H1 (cell line): ENCODE measurements around the gene SEC14L5. TPM values are rescaled to one million over a fixed set of nuclear protein-coding genes. Genes with fewer than 3 reads are reported as not detected.

ENCODE experiments used
- CTCF ChIA-PET: fragments of 300-600 bp; sonication (Branson Sonifier 250); formaldehyde crosslinking; loops from one replicate; lab custom pipeline; 2021; ENCODE audit not compliant: partially characterized antibody; lab: Charles Lee
- POLR2A ChIA-PET: fragments of 300-600 bp; sonication (Branson Sonifier 250); formaldehyde crosslinking; loops from one replicate; lab custom pipeline; 2021; ENCODE audit warnings: inconsistent platforms; ENCODE audit not compliant: partially characterized antibody; lab: Charles Lee
- DNase-seq, 2 experiments: peaks; one replicate each; pipeline versions ENCODE4 v3.0.0 to v3.0.0-alpha.2; 2010 to 2022; ENCODE audit warnings: low spot score in 2 of 2, low read depth in 1 of 2, mixed read lengths in 1 of 2
- FAIRE-seq: peaks from 2 replicates; lab custom pipeline; 2011; peaks lifted over from hg19 to GRCh38; lab: Jason Lieb, UNC
- H2AFZ ChIP-seq: 2 replicates; pipeline ENCODE4 v1.8.1; 2012; ENCODE audit warnings: low read length, inconsistent platforms
- H2AK5ac ChIP-seq: 2 replicates; pipeline ENCODE4 v1.6.1; 2013; ENCODE audit warnings: low read depth, low read length
- H2BK120ac ChIP-seq: replicated peaks from 2 replicates; pipeline ENCODE3; 2013; ENCODE audit warnings: low read depth, low read length, inconsistent platforms
- H2BK12ac ChIP-seq: 2 replicates; pipeline ENCODE4 v1.6.1; 2013; ENCODE audit warnings: low read depth, low read length
- H2BK15ac ChIP-seq: 2 replicates; pipeline ENCODE4 v1.6.1; 2013; ENCODE audit warnings: low read length
- H2BK20ac ChIP-seq: 2 replicates; pipeline ENCODE4 v1.6.1; 2013; ENCODE audit warnings: low read length
- H2BK5ac ChIP-seq: 2 replicates; pipeline ENCODE4 v1.6.1; 2013; ENCODE audit warnings: low read depth, low read length
- H3K14ac ChIP-seq: 2 replicates; pipeline ENCODE4 v1.6.1; 2013; ENCODE audit warnings: inconsistent platforms; ENCODE audit not compliant: insufficient read length
- H3K18ac ChIP-seq: 2 replicates; pipeline ENCODE4 v1.6.1; 2013; ENCODE audit warnings: low read length; ENCODE audit errors: extremely low read depth
- H3K23ac ChIP-seq: 2 replicates; pipeline ENCODE4 v1.6.1; 2013; ENCODE audit warnings: inconsistent platforms; ENCODE audit not compliant: insufficient read length
- H3K23me2 ChIP-seq: 2 replicates; pipeline ENCODE4 v1.6.1; 2013; ENCODE audit warnings: low read depth, low read length
- H3K27ac ChIP-seq: 2 replicates; pipeline ENCODE4 v1.6.1; 2011; ENCODE audit warnings: low read depth, low read length, inconsistent platforms
- H3K27me3 ChIP-seq, 4 experiments: replicated peaks in 1 of 4; 1 replicate in 1 of 4; 2 replicates in 3 of 4; pipeline versions ENCODE4 v1.6.1 to v1.8.1; 2011 to 2013; ENCODE audit warnings: low read length in 3 of 4, mild to moderate bottlenecking in 3 of 4, inconsistent platforms in 2 of 4, mixed read lengths in 2 of 4, moderate library complexity in 1 of 4; ENCODE audit not compliant: control insufficient read depth in 3 of 4, insufficient read depth in 3 of 4; ENCODE audit errors: extremely low read depth in 1 of 4
- H3K36me3 ChIP-seq, 4 experiments: 2 replicates each; pipeline versions ENCODE4 v1.6.1 to v1.8.1; 2011 to 2013; ENCODE audit warnings: mild to moderate bottlenecking in 4 of 4, low read length in 3 of 4, moderate library complexity in 2 of 4, control low read depth in 1 of 4, inconsistent platforms in 1 of 4; ENCODE audit not compliant: insufficient read depth in 4 of 4, control insufficient read depth in 2 of 4
- H3K4ac ChIP-seq: replicated peaks from 2 replicates; pipeline ENCODE3; 2013; ENCODE audit warnings: low read length, low read depth, mixed read lengths, inconsistent platforms; ENCODE audit not compliant: insufficient read length
- H3K4me1 ChIP-seq, 4 experiments: replicated peaks in 1 of 4; 1 replicate in 1 of 4; 2 replicates in 3 of 4; pipeline versions ENCODE4 v1.6.1 to v1.8.1; 2011 to 2013; ENCODE audit warnings: low read length in 3 of 4, inconsistent platforms in 2 of 4, mixed read lengths in 1 of 4; ENCODE audit not compliant: insufficient read depth in 4 of 4, control insufficient read depth in 3 of 4
- H3K4me2 ChIP-seq, 2 experiments: 2 replicates each; pipeline versions ENCODE4 v1.6.1 to v1.8.1; 2011 to 2013; ENCODE audit warnings: low read depth in 2 of 2, low read length in 2 of 2, control low read depth in 1 of 2, inconsistent platforms in 1 of 2, mild to moderate bottlenecking in 1 of 2; ENCODE audit not compliant: insufficient read depth in 1 of 2
- H3K4me3 ChIP-seq, 4 experiments: fragments of 200-600, 300-600 bp in 1 of 4; sonication (generic), shearing (Covaris generic), sonication (Bioruptor Twin) in 1 of 4; 2 replicates each; pipeline versions ENCODE4 v1.5.1 to v1.8.1; 2011 to 2016; ENCODE audit warnings: low read length in 4 of 4, low read depth in 3 of 4, control low read depth in 2 of 4, inconsistent platforms in 2 of 4, mild to moderate bottlenecking in 2 of 4, mixed read lengths in 1 of 4, moderate library complexity in 1 of 4; ENCODE audit not compliant: insufficient read depth in 2 of 4; ENCODE audit errors: extremely low read depth in 1 of 4
- H3K56ac ChIP-seq: replicated peaks from 2 replicates; pipeline ENCODE3; 2013; ENCODE audit warnings: low read depth, mild to moderate bottlenecking, mixed read lengths, low read length, inconsistent platforms; ENCODE audit not compliant: insufficient read length
- H3K79me1 ChIP-seq: 2 replicates; pipeline ENCODE4 v1.6.1; 2013; ENCODE audit warnings: low read depth, low read length, control low read depth
- H3K79me2 ChIP-seq, 2 experiments: 2 replicates each; pipeline versions ENCODE4 v1.6.1 to v1.8.1; 2012 to 2013; ENCODE audit warnings: low read length in 2 of 2, mild to moderate bottlenecking in 2 of 2, inconsistent platforms in 1 of 2; ENCODE audit not compliant: insufficient read depth in 2 of 2, control insufficient read depth in 1 of 2
- H3K9ac ChIP-seq, 4 experiments: replicated peaks in 1 of 4; 1 replicate in 1 of 4; 2 replicates in 3 of 4; pipeline versions ENCODE4 v1.6.1 to v1.8.1; 2011 to 2013; ENCODE audit warnings: low read depth in 3 of 4, low read length in 3 of 4, control low read depth in 2 of 4, mild to moderate bottlenecking in 2 of 4, moderate library complexity in 2 of 4, inconsistent platforms in 1 of 4; ENCODE audit errors: extremely low read depth in 1 of 4
- H3K9me3 ChIP-seq, 2 experiments: 2 replicates each; pipeline versions ENCODE4 v1.6.1 to v1.8.1; 2012 to 2013; ENCODE audit warnings: mild to moderate bottlenecking in 2 of 2, moderate library complexity in 2 of 2, control low read depth in 1 of 2, inconsistent platforms in 1 of 2, low read depth in 1 of 2, low read length in 1 of 2, mixed read lengths in 1 of 2; ENCODE audit not compliant: insufficient read depth in 2 of 2
- H4K20me1 ChIP-seq, 2 experiments: replicated peaks in 1 of 2; 2 replicates each; pipeline versions ENCODE3 to v1.8.1; 2011 to 2013; ENCODE audit warnings: inconsistent platforms in 2 of 2, low read length in 2 of 2, mild to moderate bottlenecking in 1 of 2; ENCODE audit not compliant: insufficient read depth in 2 of 2, control insufficient read depth in 1 of 2
- H4K5ac ChIP-seq: 2 replicates; pipeline ENCODE4 v1.6.1; 2013; ENCODE audit warnings: low read length, low read depth, mixed read lengths, inconsistent platforms; ENCODE audit not compliant: insufficient read length
- H4K8ac ChIP-seq: 2 replicates; pipeline ENCODE4 v1.8.0; 2013; ENCODE audit warnings: mild to moderate bottlenecking, moderate library complexity, low read length, inconsistent platforms; ENCODE audit not compliant: insufficient read depth; ENCODE audit errors: extremely low read depth
- H4K91ac ChIP-seq: replicated peaks from 2 replicates; pipeline ENCODE3; 2013; ENCODE audit warnings: low read length, mixed read lengths, inconsistent platforms; ENCODE audit not compliant: insufficient read length
- ASH2L ChIP-seq: fragments of 200-600, 300-600 bp; sonication (generic); IDR thresholded peaks from one replicate; pipeline ENCODE4 v1.7.1; 2017; ENCODE audit warnings: low read length
- CBX5 ChIP-seq: fragments of 300-800, 300-1000 bp; sonication (generic); IDR thresholded peaks from 2 replicates; pipeline ENCODE4 v1.7.1; 2016; ENCODE audit warnings: antibody characterized with exemption, low read length, low read depth
- CHD1 ChIP-seq: IDR thresholded peaks from 2 replicates; pipeline ENCODE4 v1.6.1; 2012; ENCODE audit warnings: low read depth, low read length, improper control_type of control experiment
- EGR1 ChIP-seq: IDR thresholded peaks from 2 replicates; pipeline ENCODE4 v1.6.1; 2011; ENCODE audit warnings: low read depth, low read length, borderline replicate concordance
- EP300 ChIP-seq, 2 experiments: IDR thresholded peaks; 1 replicate in 1 of 2; 2 replicates in 1 of 2; pipeline ENCODE4 v1.6.1; 2011 to 2012; ENCODE audit warnings: low read depth in 2 of 2, low read length in 2 of 2, mild to moderate bottlenecking in 2 of 2, borderline replicate concordance in 1 of 2, inconsistent platforms in 1 of 2, moderate library complexity in 1 of 2
- FOSL1 ChIP-seq: IDR thresholded peaks from 2 replicates; pipeline ENCODE4 v1.6.1; 2011; ENCODE audit warnings: mild to moderate bottlenecking, low read depth, low read length, moderate library complexity; ENCODE audit not compliant: insufficient read depth
- NRF1 ChIP-seq: IDR thresholded peaks from 2 replicates; pipeline ENCODE4 v1.6.1; 2011; ENCODE audit warnings: mild to moderate bottlenecking, low read depth, low read length, improper control_type of control experiment
- RBBP5 ChIP-seq: IDR thresholded peaks from 2 replicates; pipeline ENCODE4 v1.7.1; 2012; ENCODE audit warnings: low read depth, mild to moderate bottlenecking, inconsistent platforms, low read length, moderate library complexity, borderline replicate concordance
- SP1 ChIP-seq: IDR thresholded peaks from 2 replicates; pipeline ENCODE4 v1.6.1; 2011; ENCODE audit warnings: low read depth, low read length
- TAF7 ChIP-seq: optimal IDR thresholded peaks from 2 replicates; pipeline ENCODE3; 2011; ENCODE audit warnings: low read depth, mild to moderate bottlenecking, inconsistent platforms, low read length, moderate library complexity, borderline replicate concordance
- WGBS, 2 experiments: shearing (Covaris generic) in 1 of 2; methylation state at CpG; one replicate each; pipeline versions ENCODE4 v1.1.6 to v1.1.7; 2013 to 2015; ENCODE audit warnings: low lambda C conversion rate in 2 of 2, mixed read lengths in 2 of 2, inconsistent platforms in 1 of 2, low coverage in 1 of 2, missing lambda C conversion rate in 1 of 2; ENCODE audit not compliant: insufficient replicate concordance in 2 of 2, insufficient coverage in 1 of 2, insufficient read length in 1 of 2; ENCODE audit errors: extremely low coverage in 1 of 2, missing lambda C conversion rate in 1 of 2; 5-methylcytosine and 5-hydroxymethylcytosine counted together
- polyA plus RNA-seq, 7 experiments: library from polyadenylated mRNA; depleted of rRNA in 3 of 7; stranded (reverse) in 5 of 7; unstranded in 2 of 7; fragments of >200 nt in 5 of 7; fragments of 200-250 nt in 2 of 7; gene quantifications; 1 replicate in 5 of 7; 2 replicates in 1 of 7; 4 replicates in 1 of 7; pipeline versions ENCODE4 v1.2.1 to v1.2.3, GENCODE V29; 2011 to 2013; ENCODE audit warnings: missing spikeins in 2 of 7, mixed read lengths in 2 of 7
- total RNA-seq: library from RNA; stranded (reverse); fragmentation: NEBNext Ultra II Directional; extraction: Animal tissue kit (Norgen Biotek cat#: 25700); gene quantifications from 2 replicates; pipeline ENCODE4 v1.2.1, GENCODE V29; 2021
- TF ChIP-seq, protein P1 (sequence below), 3 experiments: IDR thresholded peaks; 1 replicate in 2 of 3; 2 replicates in 1 of 3; pipeline versions ENCODE4 v1.5.1 to v1.6.1; 2011; ENCODE audit warnings: low read length in 3 of 3, mild to moderate bottlenecking in 3 of 3, inconsistent platforms in 2 of 3, low read depth in 1 of 3, moderate library complexity in 1 of 3; ENCODE audit not compliant: insufficient read depth in 1 of 3; ENCODE audit errors: control extremely low read depth in 1 of 3

SEC14L5 gene
- total and polyA plus RNA-seq, 2 of the 8 experiments (the other 6 are each of a cell fraction or from before 2014, with no cell fraction given): 1.9 to 3.0 TPM

DNA sequence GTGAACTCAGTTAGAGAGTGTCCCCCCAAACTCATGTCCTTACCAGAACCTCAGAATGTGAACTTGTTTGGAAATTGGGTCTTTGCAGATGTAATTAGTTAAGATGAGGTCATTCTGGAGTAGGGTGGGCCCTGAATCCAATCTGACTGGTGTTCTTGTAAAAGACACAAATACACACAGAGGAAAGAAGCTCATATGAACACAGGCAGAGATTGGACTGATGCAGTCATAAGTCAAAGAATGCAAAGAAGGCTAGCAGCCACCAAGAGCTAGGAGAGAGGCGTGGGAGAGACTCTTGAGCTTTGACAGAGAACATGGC, 77.7 kb downstream of the SEC14L5 start:
- Histone ChIP-seq H2BK5ac (no peak overlapping the region; the same call in 1 of the 2 replicates), H2BK20ac (no peak overlapping the region), H2AFZ (no peak overlapping the region), H2BK15ac (peak overlapping the region; percentile 65; the same call in 1 of the 2 replicates), H3K18ac (no peak overlapping the region), H3K36me3 (no peaks in the 10 kb centered on the region), H3K4me1 (peaks cover 2 to 11% (median 8%) of the 10 kb centered on the region in 4 experiments), H4K5ac (no peak overlapping the region), H4K8ac (no peak overlapping the region), H3K23me2 (peaks cover 12% of the 10 kb centered on the region), H2AK5ac (no peak overlapping the region), H3K27me3 (peaks cover 0 to 6% (median 5%) of the 10 kb centered on the region in 4 experiments; a peak in 3 of 7 replicates), H3K56ac (no peak overlapping the region), H3K79me1 (no peaks in the 10 kb centered on the region), H3K4me2 (no peak overlapping the region; a peak in 1 of 4 replicates), H4K91ac (no peak overlapping the region), H3K4ac (no peak overlapping the region), H3K9ac (no peak overlapping the region; a peak in 2 of 7 replicates), H3K79me2 (no peaks in the 10 kb centered on the region)
- WGBS, 2 experiments: 76% methylated on average over 1 of the region's 1 CpG; no CpG with 5 or more reads in 1 of the 2 experiments
- POLR2A ChIA-PET: interaction anchor here (2.0 kb wide), 1 partner anchor 11 kb away, joined by 5 read pairs; no protein-coding TSS in a partner anchor
- no peak for FAIRE-seq
- CTCF ChIA-PET: interaction anchor here (0.7 to 5.8 kb wide), 7 partner anchors 10 to 50 kb away, joined by 3 to 27 read pairs (median 4); partner anchors contain the start of gene C16orf89
- TF ChIP-seq FOSL1 (no peak), NRF1 (no peak), EGR1 (no peak), ASH2L (no peak), RBBP5 (no peak), CHD1 (no peak), TAF7 (no peak), SP1 (no peak), CBX5 (no peak), EP300 (IDR thresholded peaks at IDR 0.05; ENCODE audit: borderline replicate concordance in 1 of 2, low read depth in 2 of 2, low read length in 2 of 2) (no peak)
- TF ChIP-seq, protein P1, sequence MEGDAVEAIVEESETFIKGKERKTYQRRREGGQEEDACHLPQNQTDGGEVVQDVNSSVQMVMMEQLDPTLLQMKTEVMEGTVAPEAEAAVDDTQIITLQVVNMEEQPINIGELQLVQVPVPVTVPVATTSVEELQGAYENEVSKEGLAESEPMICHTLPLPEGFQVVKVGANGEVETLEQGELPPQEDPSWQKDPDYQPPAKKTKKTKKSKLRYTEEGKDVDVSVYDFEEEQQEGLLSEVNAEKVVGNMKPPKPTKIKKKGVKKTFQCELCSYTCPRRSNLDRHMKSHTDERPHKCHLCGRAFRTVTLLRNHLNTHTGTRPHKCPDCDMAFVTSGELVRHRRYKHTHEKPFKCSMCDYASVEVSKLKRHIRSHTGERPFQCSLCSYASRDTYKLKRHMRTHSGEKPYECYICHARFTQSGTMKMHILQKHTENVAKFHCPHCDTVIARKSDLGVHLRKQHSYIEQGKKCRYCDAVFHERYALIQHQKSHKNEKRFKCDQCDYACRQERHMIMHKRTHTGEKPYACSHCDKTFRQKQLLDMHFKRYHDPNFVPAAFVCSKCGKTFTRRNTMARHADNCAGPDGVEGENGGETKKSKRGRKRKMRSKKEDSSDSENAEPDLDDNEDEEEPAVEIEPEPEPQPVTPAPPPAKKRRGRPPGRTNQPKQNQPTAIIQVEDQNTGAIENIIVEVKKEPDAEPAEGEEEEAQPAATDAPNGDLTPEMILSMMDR (IDR thresholded peaks at IDR 0.05; ENCODE audit: control extremely low read depth in 1 of 3, insufficient read depth in 1 of 3, low read depth in 1 of 3, low read length in 3 of 3): no peak
- TF ChIP-seq, all 59 proteins: peak for 0
- DNase-seq: no peak
- Histone ChIP-seq H2BK120ac (no peak overlapping the region), H3K14ac (no peak overlapping the region), H4K20me1 (no peaks in the 10 kb centered on the region), H3K4me3 (no peak overlapping the region), H3K27ac (no peak overlapping the region), H3K9me3 (no peaks in the 10 kb centered on the region), H3K23ac (no peak overlapping the region), H2BK12ac (peak overlapping the region; percentile 69; the same call in 1 of the 2 replicates)
